Measurements from ENCODE around the gene AQP1. TPM values are rescaled to one million over a fixed set of nuclear protein-coding genes. Genes with fewer than 3 reads are reported as not detected.

The AQP1 gene
- total RNA-seq, 1 donor from 2014 or later: 1.4 TPM

- Mint-ChIP-seq H3K27ac (ENCODE audit: unreplicated experiment) (no peak overlapping the region), H3K36me3 (ENCODE audit: low read depth) (no peaks in the 10 kb centered on the region), H3K4me3 (no peak overlapping the region), H3K27me3 (ENCODE audit: low read depth) (peaks cover 21% of the 10 kb centered on the region), H3K9me3 (no peaks in the 10 kb centered on the region), H3K4me1 (no peaks in the 10 kb centered on the region)
- TF ChIP-seq, protein P1, sequence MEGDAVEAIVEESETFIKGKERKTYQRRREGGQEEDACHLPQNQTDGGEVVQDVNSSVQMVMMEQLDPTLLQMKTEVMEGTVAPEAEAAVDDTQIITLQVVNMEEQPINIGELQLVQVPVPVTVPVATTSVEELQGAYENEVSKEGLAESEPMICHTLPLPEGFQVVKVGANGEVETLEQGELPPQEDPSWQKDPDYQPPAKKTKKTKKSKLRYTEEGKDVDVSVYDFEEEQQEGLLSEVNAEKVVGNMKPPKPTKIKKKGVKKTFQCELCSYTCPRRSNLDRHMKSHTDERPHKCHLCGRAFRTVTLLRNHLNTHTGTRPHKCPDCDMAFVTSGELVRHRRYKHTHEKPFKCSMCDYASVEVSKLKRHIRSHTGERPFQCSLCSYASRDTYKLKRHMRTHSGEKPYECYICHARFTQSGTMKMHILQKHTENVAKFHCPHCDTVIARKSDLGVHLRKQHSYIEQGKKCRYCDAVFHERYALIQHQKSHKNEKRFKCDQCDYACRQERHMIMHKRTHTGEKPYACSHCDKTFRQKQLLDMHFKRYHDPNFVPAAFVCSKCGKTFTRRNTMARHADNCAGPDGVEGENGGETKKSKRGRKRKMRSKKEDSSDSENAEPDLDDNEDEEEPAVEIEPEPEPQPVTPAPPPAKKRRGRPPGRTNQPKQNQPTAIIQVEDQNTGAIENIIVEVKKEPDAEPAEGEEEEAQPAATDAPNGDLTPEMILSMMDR (conservative IDR thresholded peaks at IDR 0.05): no peak
- no peak for DNase-seq (ENCODE audit: low read depth, low spot score)
Observed at GRCh38 chr7:30968747-30969603, 57.3 kb downstream of the AQP1 start.

DNA sequence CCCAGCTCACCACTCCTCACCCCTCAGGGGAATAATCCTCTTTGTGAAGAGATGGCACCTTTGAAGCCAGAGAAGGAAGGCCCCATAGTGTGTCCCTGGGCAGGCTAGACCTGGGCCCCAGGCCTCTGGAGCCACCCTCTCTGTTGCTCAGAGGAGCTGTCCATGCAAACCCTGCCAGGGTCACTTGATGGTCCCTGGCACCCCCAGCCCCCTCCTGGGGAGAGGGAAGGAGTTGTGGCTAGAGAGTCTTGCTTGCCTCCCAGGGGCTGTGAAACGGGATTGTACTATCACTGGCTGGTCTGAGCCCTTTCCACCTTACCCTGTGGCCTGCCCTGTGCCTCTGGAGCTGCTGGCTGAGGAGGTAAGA lies 57.9 kb downstream of the AQP1 start:
- H3K36me3 Mint-ChIP-seq (ENCODE audit: low read depth): no peaks in the 10 kb centered on the region
- H3K4me1 Mint-ChIP-seq: no peaks in the 10 kb centered on the region
- no peak for DNase-seq (ENCODE audit: low read depth, low spot score)
- H3K9me3 Mint-ChIP-seq: no peaks in the 10 kb centered on the region
- TF ChIP-seq, protein P1 (conservative IDR thresholded peaks at IDR 0.05): no peak
- H3K4me3 Mint-ChIP-seq: no peak overlapping the region
- H3K27me3 Mint-ChIP-seq (ENCODE audit: low read depth): peaks cover 21% of the 10 kb centered on the region
- H3K27ac Mint-ChIP-seq (ENCODE audit: unreplicated experiment): no peak overlapping the region

DNA sequence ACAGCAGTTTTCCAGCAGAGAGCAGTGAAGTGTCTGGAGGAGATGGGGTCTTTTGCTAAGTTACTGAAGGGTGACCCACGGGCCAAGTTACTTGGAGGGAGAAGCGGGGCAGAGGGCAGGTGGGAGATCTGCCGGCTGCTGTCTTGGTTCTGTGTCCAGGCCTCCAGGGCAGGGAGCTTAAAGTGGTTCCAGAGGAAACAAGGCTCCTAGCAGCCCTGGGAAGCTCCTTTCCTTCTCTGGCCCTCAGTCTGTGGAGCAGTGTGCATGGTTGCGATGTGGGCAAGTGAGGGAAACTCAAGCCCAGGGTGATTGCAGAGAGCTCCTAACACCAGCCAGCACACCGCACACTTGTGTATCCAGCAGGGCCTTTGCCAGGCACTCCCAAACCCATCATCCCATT lies 58.4 kb downstream of the AQP1 start:
- H3K27me3 Mint-ChIP-seq (ENCODE audit: low read depth): peaks cover 21% of the 10 kb centered on the region
- no peak overlapping the region for H3K27ac Mint-ChIP-seq (ENCODE audit: unreplicated experiment)
- no peaks in the 10 kb centered on the region for H3K9me3 Mint-ChIP-seq
- no peak overlapping the region for H3K4me3 Mint-ChIP-seq
- no peak for DNase-seq (ENCODE audit: low read depth, low spot score)
- peaks cover 5% of the 10 kb centered on the region for H3K4me1 Mint-ChIP-seq
- TF ChIP-seq, protein P1 (conservative IDR thresholded peaks at IDR 0.05): no peak
- H3K36me3 Mint-ChIP-seq (ENCODE audit: low read depth): no peaks in the 10 kb centered on the region

- no peak for DNase-seq (ENCODE audit: low read depth, low spot score)
- peaks cover 7% of the 10 kb centered on the region for H3K4me1 Mint-ChIP-seq
- peaks cover 21% of the 10 kb centered on the region for H3K27me3 Mint-ChIP-seq (ENCODE audit: low read depth)
- no peaks in the 10 kb centered on the region for H3K9me3 Mint-ChIP-seq
- H3K4me3 Mint-ChIP-seq: no peak overlapping the region
- H3K36me3 Mint-ChIP-seq (ENCODE audit: low read depth): no peaks in the 10 kb centered on the region
- TF ChIP-seq, protein P1 (conservative IDR thresholded peaks at IDR 0.05): no peak
- H3K27ac Mint-ChIP-seq (ENCODE audit: unreplicated experiment): no peak overlapping the region
Observed at GRCh38 chr7:30970594-30971094, 59.0 kb downstream of the AQP1 start.

DNA sequence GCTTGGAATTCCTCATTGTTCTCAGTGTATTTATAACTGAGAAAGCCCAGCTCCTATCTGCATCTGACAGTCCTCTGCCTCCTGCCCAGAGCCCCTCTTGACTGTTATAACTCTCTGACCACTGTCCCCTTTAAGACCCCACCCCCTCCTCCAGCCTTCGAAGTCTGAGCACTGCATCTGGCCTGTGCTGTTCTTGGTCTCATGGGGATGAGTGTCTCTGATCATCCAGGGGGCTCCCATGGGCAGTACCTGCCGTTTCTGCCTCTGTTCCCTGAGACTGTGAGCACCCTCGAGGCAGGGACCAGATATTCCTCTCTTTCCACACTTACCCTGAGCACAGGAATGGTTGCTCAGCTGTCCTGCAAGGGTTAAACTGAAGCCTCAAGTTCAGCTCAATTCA lies 59.8 kb downstream of the AQP1 start:
- H3K4me3 Mint-ChIP-seq: no peak overlapping the region
- TF ChIP-seq, protein P1 (conservative IDR thresholded peaks at IDR 0.05): no peak
- no peaks in the 10 kb centered on the region for H3K9me3 Mint-ChIP-seq
- H3K4me1 Mint-ChIP-seq: peaks cover 9% of the 10 kb centered on the region
- H3K36me3 Mint-ChIP-seq (ENCODE audit: low read depth): no peaks in the 10 kb centered on the region
- no peak overlapping the region for H3K27ac Mint-ChIP-seq (ENCODE audit: unreplicated experiment)
- DNase-seq (ENCODE audit: low read depth, low spot score): no peak
- H3K27me3 Mint-ChIP-seq (ENCODE audit: low read depth): peaks cover 19% of the 10 kb centered on the region

All from neural crest cell (in vitro differentiated cells).